Endothelial cell of umbilical vein (primary cell): Measurements from ENCODE around the gene ZC3H13. TPM values are rescaled to one million over a fixed set of nuclear protein-coding genes. Genes with fewer than 3 reads are reported as not detected.

Experiments
- BruUV-seq: library from RNA; stranded (reverse); fragments of 400-500 nt; replicated peaks from 2 replicates; lab custom pipeline; 2021; lab: Mats Ljungman, UMichigan
- CTCF ChIA-PET: fragments of 300-600, 350-600 bp; sonication (Branson Sonifier 250); formaldehyde crosslinking; loops from one replicate; lab custom pipeline; 2021; ENCODE audit warnings: antibody characterized with exemption, inconsistent platforms; lab: Charles Lee
- POLR2A ChIA-PET: fragments of 300-600, 350-600 bp; sonication (Branson Sonifier 250); formaldehyde crosslinking; loops from one replicate; lab custom pipeline; 2021; ENCODE audit warnings: antibody characterized with exemption, inconsistent platforms; lab: Charles Lee
- DNase-seq: peaks from one replicate; pipeline ENCODE4 v3.0.0-alpha.2; 2011; ENCODE audit warnings: low read depth, low spot score
- FAIRE-seq: peaks from 2 replicates; lab custom pipeline; 2011; peaks lifted over from hg19 to GRCh38; lab: Jason Lieb, UNC
- H2AFZ ChIP-seq: 2 replicates; pipeline ENCODE4 v1.6.0; 2012; ENCODE audit warnings: low read depth, low read length, control low read depth, inconsistent platforms
- H3K27ac ChIP-seq: 2 replicates; pipeline ENCODE4 v1.5.1; 2011; ENCODE audit warnings: low read depth, mild to moderate bottlenecking, control low read depth, low read length, moderate library complexity; ENCODE audit not compliant: insufficient read depth
- H3K27me3 ChIP-seq, 2 experiments: 2 replicates each; pipeline versions ENCODE4 v1.6.0 to v1.6.1; 2011; ENCODE audit warnings: low read length in 2 of 2, mixed read lengths in 1 of 2; ENCODE audit not compliant: control insufficient read depth in 2 of 2, insufficient read depth in 2 of 2
- H3K36me3 ChIP-seq, 2 experiments: 2 replicates in 1 of 2; 3 replicates in 1 of 2; pipeline ENCODE4 v1.5.1; 2011; ENCODE audit warnings: low read length in 2 of 2, mild to moderate bottlenecking in 1 of 2, moderate library complexity in 1 of 2; ENCODE audit not compliant: control insufficient read depth in 2 of 2, insufficient read depth in 2 of 2; ENCODE audit errors: extremely low read depth in 1 of 2
- H3K4me1 ChIP-seq: 3 replicates; pipeline ENCODE4 v1.5.1; 2011; ENCODE audit warnings: mild to moderate bottlenecking, low read length; ENCODE audit not compliant: control insufficient read depth, insufficient read depth; ENCODE audit errors: extremely low read depth
- H3K4me2 ChIP-seq: 2 replicates; pipeline ENCODE4 v1.6.1; 2011; ENCODE audit warnings: low read length, control low read depth, mixed read lengths; ENCODE audit not compliant: insufficient read depth
- H3K4me3 ChIP-seq, 3 experiments: fragments of 200-600 bp in 1 of 3; sonication (generic), shearing (Covaris generic) in 1 of 3; replicated peaks in 1 of 3; 2 replicates each; pipeline ENCODE4 v1.5.1; 2011 to 2016; ENCODE audit warnings: control low read depth in 3 of 3, low read length in 3 of 3, mild to moderate bottlenecking in 2 of 3, inconsistent platforms in 1 of 3, low read depth in 1 of 3, moderate library complexity in 1 of 3; ENCODE audit not compliant: insufficient read depth in 1 of 3
- H3K79me2 ChIP-seq: 2 replicates; pipeline ENCODE4 v1.6.0; 2012; ENCODE audit warnings: low read length, inconsistent platforms; ENCODE audit not compliant: control insufficient read depth, insufficient read depth
- H3K9ac ChIP-seq: replicated peaks from 2 replicates; pipeline ENCODE3; 2011; ENCODE audit warnings: low read length, control low read depth; ENCODE audit not compliant: insufficient read depth; ENCODE audit errors: extremely low read depth
- H3K9me1 ChIP-seq: replicated peaks from 3 replicates; pipeline ENCODE4 v1.6.0; 2011; ENCODE audit warnings: mild to moderate bottlenecking, low read length; ENCODE audit not compliant: control insufficient read depth, insufficient read depth; ENCODE audit errors: extremely low read depth
- H3K9me3 ChIP-seq: replicated peaks from 2 replicates; pipeline ENCODE4 v1.5.1; 2012; ENCODE audit warnings: low read length, inconsistent platforms; ENCODE audit not compliant: control insufficient read depth, insufficient read depth
- H4K20me1 ChIP-seq: replicated peaks from 2 replicates; pipeline ENCODE3; 2011; ENCODE audit warnings: mild to moderate bottlenecking, low read length; ENCODE audit not compliant: control insufficient read depth, insufficient read depth; ENCODE audit errors: extremely low read depth
- EZH2 ChIP-seq: IDR thresholded peaks from 2 replicates; pipeline ENCODE4 v1.6.1; 2012; ENCODE audit warnings: borderline replicate concordance, low read depth, mild to moderate bottlenecking, moderate library complexity, low read length, inconsistent platforms; ENCODE audit not compliant: severe bottlenecking
- FOS ChIP-seq: IDR thresholded peaks from 2 replicates; pipeline ENCODE4 v1.6.1; 2011; ENCODE audit warnings: mild to moderate bottlenecking, low read length, moderate library complexity, borderline replicate concordance; ENCODE audit not compliant: insufficient read depth
- GATA2 ChIP-seq: IDR thresholded peaks from 2 replicates; pipeline ENCODE4 v1.7.0; 2011; ENCODE audit warnings: low read depth, mild to moderate bottlenecking, moderate library complexity, mixed read lengths, low read length; ENCODE audit not compliant: insufficient read length, insufficient read depth
- JUN ChIP-seq: IDR thresholded peaks from 2 replicates; pipeline ENCODE4 v1.6.1; 2011; ENCODE audit warnings: borderline replicate concordance, low read depth; ENCODE audit not compliant: insufficient read length, insufficient read depth
- MAX ChIP-seq: IDR thresholded peaks from 2 replicates; pipeline ENCODE4 v1.6.1; 2011; ENCODE audit not compliant: insufficient read depth, insufficient read length
- MYC ChIP-seq: IDR thresholded peaks from one replicate; pipeline ENCODE4 v1.6.1; 2011; ENCODE audit warnings: mild to moderate bottlenecking, low read depth, low read length
- POLR2A ChIP-seq: IDR thresholded peaks from 2 replicates; pipeline ENCODE4 v1.6.1; 2012; ENCODE audit warnings: low read depth, mild to moderate bottlenecking, control low read depth, low read length
- POLR2AphosphoS5 ChIP-seq: IDR thresholded peaks from 2 replicates; pipeline ENCODE4 v1.6.1; 2012; ENCODE audit warnings: low read depth, mild to moderate bottlenecking, control low read depth, low read length, moderate library complexity; ENCODE audit not compliant: insufficient read depth
- dilution Hi-C: fragments of 300-500 bp; cut with MboI; formaldehyde crosslinking; loops from one replicate; pipeline ENCODE4 v1.15.0; 2019; ENCODE audit warnings: low sequenced_read_pairs; ENCODE audit not compliant: extremely low pct_ligation_motif_present
- intact Hi-C: fragments of 100-400 bp; cut with micrococcal nuclease; formaldehyde crosslinking; loops from one replicate; pipeline ENCODE4 v1.10.0; 2022
- polyA plus RNA-seq, 4 experiments: library from polyadenylated mRNA; depleted of rRNA in 3 of 4; stranded (reverse) in 3 of 4; unstranded in 1 of 4; fragments of >200 nt; gene quantifications; 2 replicates each; pipeline versions ENCODE4 v1.2.1 to v1.2.3, GENCODE V29; 2011 to 2012; ENCODE audit warnings: missing spikeins in 1 of 4
- total RNA-seq: library from RNA; stranded (reverse); gene quantifications from 2 replicates; pipeline ENCODE4 v1.2.3, GENCODE V29; 2021

Gene ZC3H13
- total and polyA plus RNA-seq, 2 donors (not counting 3 experiments of a cell fraction or from before 2014, with no cell fraction given), result 3.8 to 36.6 TPM

GRCh38 chr13:46015366-46015765, 37.2 kb downstream of the ZC3H13 start:
- H3K27me3 ChIP-seq, result no peaks in the 10 kb centered on the region
- no peaks in the 10 kb centered on the region for H4K20me1 ChIP-seq
- no peaks in the 10 kb centered on the region for H3K9me1 ChIP-seq
- ChIA-PET POLR2A (no interaction called here), CTCF (no interaction called here)
- DNase-seq, result no peak
- dilution Hi-C loops, result no loop called here
- H3K27ac ChIP-seq, result no peak overlapping the region
- no peaks in the 10 kb centered on the region for H3K79me2 ChIP-seq
- H3K4me1 ChIP-seq, result peaks cover 2% of the 10 kb centered on the region
- BruUV-seq, result no TSS peak
- H3K9ac ChIP-seq, result no peak overlapping the region
- no peak overlapping the region for H3K4me3 ChIP-seq
- intact Hi-C loops, result no loop called here
- H3K4me2 ChIP-seq, result no peak overlapping the region
- H3K9me3 ChIP-seq, result no peaks in the 10 kb centered on the region
- no peak for TF ChIP-seq JUN
- no peak for TF ChIP-seq POLR2A
- no peak for TF ChIP-seq EZH2
- TF ChIP-seq MYC, result no peak
- no peak for TF ChIP-seq GATA2
- TF ChIP-seq POLR2AphosphoS5, result no peak
- TF ChIP-seq FOS, result no peak
- no peak for TF ChIP-seq MAX
- no peak for FAIRE-seq
- H3K36me3 ChIP-seq, result peaks cover 0 to 3% of the 10 kb centered on the region in 2 experiments
- no peak overlapping the region for H2AFZ ChIP-seq

GRCh38 chr13:46012404-46012803, 40.1 kb downstream of the ZC3H13 start:
- CTCF ChIA-PET, result interaction anchor here (0.8 to 1.7 kb wide), 3 partner anchors 13 to 114 kb away, joined by 3 to 5 read pairs (median 5); no protein-coding TSS in a partner anchor
- FAIRE-seq (no peak), DNase-seq (no peak)
- Histone ChIP-seq H3K9ac (no peak overlapping the region), H3K27me3 (no peaks in the 10 kb centered on the region), H2AFZ (no peak overlapping the region), H3K27ac (no peak overlapping the region), H3K4me1 (peaks cover 2% of the 10 kb centered on the region), H3K4me3 (no peak overlapping the region), H3K9me1 (no peaks in the 10 kb centered on the region), H3K79me2 (no peaks in the 10 kb centered on the region), H3K4me2 (no peak overlapping the region), H4K20me1 (no peaks in the 10 kb centered on the region), H3K36me3 (peaks cover 0 to under 1% of the 10 kb centered on the region in 2 experiments), H3K9me3 (no peaks in the 10 kb centered on the region)
- TF ChIP-seq POLR2A (no peak), FOS (peak; percentile 22), POLR2AphosphoS5 (no peak), GATA2 (no peak), JUN (no peak)
- BruUV-seq, result no TSS peak
- dilution Hi-C loops (no loop called here), intact Hi-C loops (no loop called here)
- POLR2A ChIA-PET, result no interaction called here
